Mucosa of descending colon (tissue), 3 donors: ENCODE measurements around the gene MALT1. TPM values are rescaled to one million over a fixed set of nuclear protein-coding genes. Genes with fewer than 3 reads are reported as not detected.

Source experiments
- total RNA-seq, 3 donors: library from RNA; stranded (reverse); fragmentation: NEBNext Ultra II Directional in 2 of 3; extraction: Animal tissue kit (Norgen Biotek cat#: 25700) in 2 of 3; gene quantifications; one replicate each; pipeline versions ENCODE4 v1.2.1 to v1.2.4, GENCODE V29; 2021 to 2023
- donor health status: DM: no; HTN: no; CAD: no; lungs with moderate emphysema.
- donor health status: DM: no; HTN: no; CAD: no.
- donor health status: DM: no; HTN: yes; CAD: no.

The MALT1 gene
- total RNA-seq, 3 donors from 2014 or later: 19.5 to 23.4 (median 23.1) TPM

Other genes with a start within 250 kb of the MALT1 start
- under 1 TPM; 0.06 to 0.95 (median 0.46) TPM for gene ALPK2, start 42.4 kb upstream of the MALT1 start, total RNA-seq
- 100 to 1,000 TPM in 1 of 3 donors, 10 to 100 TPM in 2; 11.2 to 104 (median 16.3) TPM for gene ZNF532, start 193.4 kb downstream of the MALT1 start, total RNA-seq